Activated CD8-positive, alpha-beta T cell treated with anti-CD3 and anti-CD28 coated beads for 36 hours (primary cell): ENCODE data around the gene CENPP. TPM values are rescaled to one million over a fixed set of nuclear protein-coding genes. Genes with fewer than 3 reads are reported as not detected.

ENCODE experiments used
- ATAC-seq: fragments of 200-7000 bp; cut with Tn5 transposase; one replicate; pipeline ENCODE4 v1.10.0; 2021; ENCODE audit warnings: mild to moderate bottlenecking, moderate library complexity
- CTCF ChIA-PET: fragments of 350-600 bp; sonication (Branson Sonifier 250); formaldehyde crosslinking; loops from one replicate; lab custom pipeline; 2021; ENCODE audit warnings: antibody characterized with exemption; lab: Charles Lee
- POLR2A ChIA-PET: fragments of 350-600 bp; sonication (Branson Sonifier 250); formaldehyde crosslinking; loops from one replicate; lab custom pipeline; 2021; ENCODE audit warnings: antibody characterized with exemption; lab: Charles Lee
- DNase-seq: peaks from one replicate; pipeline ENCODE4 v3.0.0-alpha.2; 2020
- H3K27ac Mint-ChIP-seq: one replicate; pipeline ENCODE4 v1.8.0; 2021; ENCODE audit warnings: mild to moderate bottlenecking, mixed read lengths
- H3K27me3 Mint-ChIP-seq: one replicate; pipeline ENCODE4 v1.8.0; 2021; ENCODE audit warnings: mixed read lengths
- H3K36me3 Mint-ChIP-seq: one replicate; pipeline ENCODE4 v1.8.0; 2021; ENCODE audit warnings: low read depth, mixed read lengths
- H3K4me1 Mint-ChIP-seq: one replicate; pipeline ENCODE4 v1.8.0; 2021; ENCODE audit warnings: low read depth, mixed read lengths
- H3K4me3 Mint-ChIP-seq: one replicate; pipeline ENCODE4 v1.8.0; 2021; ENCODE audit warnings: mild to moderate bottlenecking, moderate library complexity, mixed read lengths
- H3K9me3 Mint-ChIP-seq: one replicate; pipeline ENCODE4 v1.8.0; 2021; ENCODE audit warnings: mixed read lengths
- CTCF ChIP-seq: fragments of 200-600 bp; IDR thresholded peaks from one replicate; pipeline ENCODE4 v1.8.0; 2022; ENCODE audit warnings: antibody characterized with exemption, mild to moderate bottlenecking
- intact Hi-C: fragments of 100-400 bp; cut with micrococcal nuclease; formaldehyde crosslinking; loops from one replicate; pipeline ENCODE4 v1.10.0; 2022
- total RNA-seq, 2 experiments: library from RNA; stranded (reverse); gene quantifications; one replicate each; pipeline ENCODE4 v1.2.3, GENCODE V29; 2021

CENPP gene
- total RNA-seq, 2 experiments from 2014 or later, result 22.5 to 28.7 TPM

- intact Hi-C loops, result no loop called here
- TF ChIP-seq CTCF, result no peak
- Mint-ChIP-seq H3K4me1 (no peaks in the 10 kb centered on the region), H3K27ac (no peak overlapping the region), H3K4me3 (no peak overlapping the region), H3K27me3 (no peaks in the 10 kb centered on the region), H3K9me3 (no peaks in the 10 kb centered on the region), H3K36me3 (no peaks in the 10 kb centered on the region)
- DNase-seq (no peak), ATAC-seq (no peak)
- ChIA-PET CTCF (interaction anchor here (0.8 kb wide), 1 partner anchor 8 kb away, joined by 3 read pairs; no protein-coding TSS in a partner anchor), POLR2A (no interaction called here)
These were observed 170.8 kb downstream of the CENPP start for GRCh38 chr9:92496396-92497176.

GRCh38 chr9:92499701-92500100, 173.9 kb downstream of the CENPP start:
- intact Hi-C loops, result no loop called here
- no peak overlapping the region for H3K4me3 Mint-ChIP-seq
- H3K4me1 Mint-ChIP-seq, result no peaks in the 10 kb centered on the region
- CTCF ChIA-PET, result no interaction called here
- POLR2A ChIA-PET, result no interaction called here
- H3K27me3 Mint-ChIP-seq, result no peaks in the 10 kb centered on the region
- DNase-seq (no peak), ATAC-seq (no peak)
- H3K9me3 Mint-ChIP-seq, result no peaks in the 10 kb centered on the region
- TF ChIP-seq CTCF, result no peak
- H3K36me3 Mint-ChIP-seq, result no peaks in the 10 kb centered on the region
- no peak overlapping the region for H3K27ac Mint-ChIP-seq

- ChIA-PET CTCF (no interaction called here), POLR2A (no interaction called here)
- H3K36me3 Mint-ChIP-seq, result no peaks in the 10 kb centered on the region
- no peak for TF ChIP-seq CTCF
- no peak overlapping the region for H3K27ac Mint-ChIP-seq
- intact Hi-C loops, result no loop called here
- no peaks in the 10 kb centered on the region for H3K9me3 Mint-ChIP-seq
- H3K4me3 Mint-ChIP-seq, result no peak overlapping the region
- no peaks in the 10 kb centered on the region for H3K27me3 Mint-ChIP-seq
- no peak for ATAC-seq
- H3K4me1 Mint-ChIP-seq, result no peaks in the 10 kb centered on the region
- no peak for DNase-seq
These were observed 175.0 kb downstream of the CENPP start for GRCh38 chr9:92500725-92501124.

GRCh38 chr9:92501671-92502393, 176.1 kb downstream of the CENPP start:
- ATAC-seq, result peak; percentile 65
- TF ChIP-seq CTCF, result peak; percentile 32
- Mint-ChIP-seq H3K36me3 (no peaks in the 10 kb centered on the region), H3K4me3 (no peak overlapping the region), H3K9me3 (no peaks in the 10 kb centered on the region), H3K27ac (no peak overlapping the region), H3K27me3 (no peaks in the 10 kb centered on the region), H3K4me1 (no peaks in the 10 kb centered on the region)
- intact Hi-C loops, result no loop called here
- POLR2A ChIA-PET, result no interaction called here
- DNase-seq, result peak; percentile 22
- CTCF ChIA-PET, result interaction anchor here (1.0 kb wide), 1 partner anchor 15 kb away, joined by 3 read pairs; no protein-coding TSS in a partner anchor

- peaks cover 4% of the 10 kb centered on the region for H3K4me1 Mint-ChIP-seq
- intact Hi-C loops, result no loop called here
- ChIA-PET POLR2A (no interaction called here), CTCF (no interaction called here)
- H3K27me3 Mint-ChIP-seq, result no peaks in the 10 kb centered on the region
- no peaks in the 10 kb centered on the region for H3K36me3 Mint-ChIP-seq
- no peak overlapping the region for H3K4me3 Mint-ChIP-seq
- no peak overlapping the region for H3K27ac Mint-ChIP-seq
- ATAC-seq (no peak), DNase-seq (no peak)
- TF ChIP-seq CTCF, result no peak
- H3K9me3 Mint-ChIP-seq, result no peaks in the 10 kb centered on the region
These were observed 177.4 kb downstream of the CENPP start for GRCh38 chr9:92503156-92503555.
